Body of pancreas (tissue), 4 donors: ENCODE results near the gene ECE2. TPM values are rescaled to one million over a fixed set of nuclear protein-coding genes. Genes with fewer than 3 reads are reported as not detected.

Experiments used
- ATAC-seq: fragments of 150-250 bp; one replicate; pipeline ENCODE4 v1.9.1; 2016
- DNase-seq, 4 donors: peaks; one replicate each; pipeline ENCODE4 v3.0.0-alpha.2; 2019
- H3K27ac ChIP-seq, 4 donors: fragments of 200-600 bp; sonication (generic); 1 replicate in 3 of 4; 2 replicates in 1 of 4; pipeline versions ENCODE4 v1.5.1 to v1.6.1; 2016 to 2019; ENCODE audit warnings: mild to moderate bottlenecking in 1 of 4, mixed read lengths in 1 of 4, moderate library complexity in 1 of 4
- H3K27me3 ChIP-seq, 2 donors: fragments of 200-600 bp; sonication (generic); one replicate each; pipeline ENCODE4 v1.6.0; 2016; ENCODE audit warnings: mild to moderate bottlenecking in 1 of 2
- H3K36me3 ChIP-seq, 2 donors: fragments of 200-600 bp; sonication (generic); replicated peaks in 1 of 2; 2 replicates each; pipeline ENCODE4 v1.5.1; 2016; ENCODE audit warnings: low read depth in 2 of 2; ENCODE audit not compliant: insufficient read depth in 1 of 2
- H3K4me1 ChIP-seq: fragments of 200-600 bp; sonication (generic); one replicate; pipeline ENCODE4 v1.6.0; 2016
- H3K4me3 ChIP-seq, 2 donors: fragments of 200-600 bp; sonication (generic); 1 replicate in 1 of 2; 2 replicates in 1 of 2; pipeline ENCODE4 v1.5.1; 2016 to 2019
- H3K9me3 ChIP-seq, 3 donors: fragments of 200-600 bp; sonication (generic); 1 replicate in 2 of 3; 2 replicates in 1 of 3; pipeline ENCODE4 v1.5.1; 2016
- POLR2A ChIP-seq, 3 donors: fragments of 450-650 bp; IDR thresholded peaks; one replicate each; pipeline ENCODE4 v1.6.1; 2016; ENCODE audit warnings: antibody characterized with exemption in 3 of 3, mild to moderate bottlenecking in 2 of 3
- WGBS, 2 donors: methylation state at CpG; one replicate each; pipeline ENCODE4 v1.1.5; 2017; 5-methylcytosine and 5-hydroxymethylcytosine counted together
- intact Hi-C: fragments of 100-400 bp; cut with DNase I; formaldehyde crosslinking; loops from one replicate; pipeline ENCODE4 v1.15.1; 2023
- total RNA-seq, 2 donors: library from RNA; depleted of rRNA; stranded (reverse); fragments of >200 nt; gene quantifications; one replicate each; pipeline ENCODE4 v1.1.0, GENCODE V29; 2016
- TF ChIP-seq, protein P1 (sequence below), 7 experiments: fragments of 450-650 bp in 4 of 7; fragments of 200-600 bp in 3 of 7; sonication (generic) in 3 of 7; IDR thresholded peaks; one replicate each; pipeline ENCODE4 v1.5.1; 2016 to 2019; ENCODE audit warnings: antibody characterized with exemption in 7 of 7

The ECE2 gene
- total RNA-seq, 2 donors from 2014 or later = 11.7 to 18.8 TPM

DNA sequence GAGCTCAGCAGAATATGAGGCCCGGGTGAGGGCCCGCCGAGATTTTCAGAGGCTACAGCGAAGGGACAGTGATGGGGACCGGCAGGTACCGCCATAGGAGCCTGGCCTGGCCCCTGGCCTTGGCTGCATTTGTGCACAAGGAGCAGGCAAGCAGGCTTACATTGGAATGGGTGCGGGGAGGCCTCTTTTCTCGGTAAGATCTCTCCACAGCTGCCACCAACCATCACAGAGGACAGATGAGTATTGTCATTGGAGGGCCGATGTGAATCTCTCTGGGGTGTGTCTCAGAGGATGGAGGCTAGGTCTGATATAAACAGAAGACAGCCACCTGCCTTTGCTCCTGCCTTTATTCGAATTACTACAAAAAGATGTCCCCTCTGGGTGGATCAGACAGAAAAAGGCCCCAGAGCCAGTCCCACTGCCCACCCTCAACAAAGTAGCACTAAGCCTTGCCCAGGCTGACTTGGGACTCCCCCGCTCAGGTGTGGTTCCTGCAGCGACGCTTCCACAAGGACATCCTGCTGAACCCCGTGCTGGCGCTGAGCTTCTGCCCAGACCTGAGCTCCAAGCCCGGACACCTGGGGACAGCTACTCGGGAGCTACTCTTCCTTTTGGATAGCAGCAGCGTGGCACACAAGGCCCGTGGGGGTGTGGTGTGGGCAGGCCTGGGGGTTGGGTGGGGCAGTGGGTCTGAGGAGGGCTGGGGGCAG, 41.0 kb upstream of the ECE2 start:
- no peak overlapping the region for H3K27ac ChIP-seq
- ATAC-seq (no peak), DNase-seq (no peak)
- no peak for TF ChIP-seq POLR2A (IDR thresholded peaks at IDR 0.05)
- TF ChIP-seq, protein P1, sequence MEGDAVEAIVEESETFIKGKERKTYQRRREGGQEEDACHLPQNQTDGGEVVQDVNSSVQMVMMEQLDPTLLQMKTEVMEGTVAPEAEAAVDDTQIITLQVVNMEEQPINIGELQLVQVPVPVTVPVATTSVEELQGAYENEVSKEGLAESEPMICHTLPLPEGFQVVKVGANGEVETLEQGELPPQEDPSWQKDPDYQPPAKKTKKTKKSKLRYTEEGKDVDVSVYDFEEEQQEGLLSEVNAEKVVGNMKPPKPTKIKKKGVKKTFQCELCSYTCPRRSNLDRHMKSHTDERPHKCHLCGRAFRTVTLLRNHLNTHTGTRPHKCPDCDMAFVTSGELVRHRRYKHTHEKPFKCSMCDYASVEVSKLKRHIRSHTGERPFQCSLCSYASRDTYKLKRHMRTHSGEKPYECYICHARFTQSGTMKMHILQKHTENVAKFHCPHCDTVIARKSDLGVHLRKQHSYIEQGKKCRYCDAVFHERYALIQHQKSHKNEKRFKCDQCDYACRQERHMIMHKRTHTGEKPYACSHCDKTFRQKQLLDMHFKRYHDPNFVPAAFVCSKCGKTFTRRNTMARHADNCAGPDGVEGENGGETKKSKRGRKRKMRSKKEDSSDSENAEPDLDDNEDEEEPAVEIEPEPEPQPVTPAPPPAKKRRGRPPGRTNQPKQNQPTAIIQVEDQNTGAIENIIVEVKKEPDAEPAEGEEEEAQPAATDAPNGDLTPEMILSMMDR (IDR thresholded peaks at IDR 0.05) = no peak
- no peaks in the 10 kb centered on the region for H3K27me3 ChIP-seq
- WGBS, 2 donors = 88% methylated on average over 12 to 19 of the region's 19 CpGs
- intact Hi-C loops = no loop called here
- H3K36me3 ChIP-seq = no peaks in the 10 kb centered on the region
- no peaks in the 10 kb centered on the region for H3K9me3 ChIP-seq
- no peak overlapping the region for H3K4me3 ChIP-seq
- H3K4me1 ChIP-seq = peaks cover 13% of the 10 kb centered on the region

DNA sequence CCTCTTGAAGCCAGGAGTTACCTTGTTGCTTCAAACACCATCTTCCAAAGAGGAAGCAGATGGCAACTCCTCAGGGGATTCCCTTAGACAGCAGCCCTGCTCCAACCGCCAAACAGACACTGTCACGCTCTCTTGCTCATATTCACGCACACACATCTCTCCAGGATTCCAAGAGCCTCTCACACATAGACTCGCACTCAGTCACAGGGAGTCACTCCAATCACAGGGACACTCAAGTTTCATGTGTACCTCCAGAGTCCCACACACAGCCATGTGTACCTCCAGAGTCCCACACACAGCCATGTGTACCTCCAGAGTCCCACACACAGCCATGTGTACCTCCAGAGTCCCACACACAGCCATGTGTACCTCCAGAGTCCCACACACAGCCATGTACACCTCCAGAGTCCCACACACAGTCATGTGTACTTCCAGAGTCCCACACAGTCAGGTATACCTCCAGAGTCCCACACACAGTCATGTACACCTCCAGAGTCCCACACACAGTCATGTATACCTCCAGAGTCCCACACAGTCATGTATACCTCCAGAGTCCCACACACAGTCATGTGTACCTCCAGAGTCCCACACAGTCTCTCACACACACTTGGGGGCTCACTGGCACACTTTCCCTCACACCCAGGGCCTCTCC, 40.3 kb upstream of the ECE2 start:
- Histone ChIP-seq H3K4me1 (peaks cover 6% of the 10 kb centered on the region), H3K36me3 (no peaks in the 10 kb centered on the region), H3K9me3 (no peaks in the 10 kb centered on the region), H3K27ac (no peak overlapping the region), H3K4me3 (no peak overlapping the region), H3K27me3 (no peaks in the 10 kb centered on the region)
- intact Hi-C loops = no loop called here
- TF ChIP-seq, protein P1 (IDR thresholded peaks at IDR 0.05) = no peak
- no peak for TF ChIP-seq POLR2A (IDR thresholded peaks at IDR 0.05)
- WGBS, 2 donors = 78 to 87% methylated on average over 4 of the region's 4 CpGs
- DNase-seq (no peak), ATAC-seq (no peak)

DNA sequence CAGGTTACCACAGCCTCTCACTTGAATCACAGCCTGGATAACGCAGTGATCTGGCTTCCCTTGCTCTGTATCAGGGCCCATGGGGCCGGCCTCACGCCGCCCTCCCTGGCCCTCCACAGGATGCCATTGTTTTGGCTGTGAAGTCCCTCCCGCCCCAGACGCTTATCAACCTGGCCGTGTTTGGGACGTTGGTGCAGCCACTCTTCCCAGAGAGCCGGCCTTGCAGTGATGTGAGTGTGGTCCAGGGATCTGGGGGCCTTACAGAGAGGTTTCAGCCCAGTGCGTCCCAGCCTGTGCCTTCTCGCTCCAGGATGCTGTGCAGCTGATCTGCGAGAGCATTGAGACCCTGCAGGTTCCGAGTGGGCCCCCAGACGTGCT, 39.8 kb upstream of the ECE2 start:
- WGBS, 2 donors = 74 to 76% methylated on average over 14 of the region's 14 CpGs
- Histone ChIP-seq H3K27ac (no peak overlapping the region), H3K4me1 (peaks cover 3% of the 10 kb centered on the region), H3K4me3 (no peak overlapping the region), H3K27me3 (no peaks in the 10 kb centered on the region), H3K9me3 (no peaks in the 10 kb centered on the region), H3K36me3 (no peaks in the 10 kb centered on the region)
- ATAC-seq (no peak), DNase-seq (no peak)
- TF ChIP-seq POLR2A (IDR thresholded peaks at IDR 0.05) = no peak
- TF ChIP-seq, protein P1 (IDR thresholded peaks at IDR 0.05) = no peak
- intact Hi-C loops = no loop called here

DNA sequence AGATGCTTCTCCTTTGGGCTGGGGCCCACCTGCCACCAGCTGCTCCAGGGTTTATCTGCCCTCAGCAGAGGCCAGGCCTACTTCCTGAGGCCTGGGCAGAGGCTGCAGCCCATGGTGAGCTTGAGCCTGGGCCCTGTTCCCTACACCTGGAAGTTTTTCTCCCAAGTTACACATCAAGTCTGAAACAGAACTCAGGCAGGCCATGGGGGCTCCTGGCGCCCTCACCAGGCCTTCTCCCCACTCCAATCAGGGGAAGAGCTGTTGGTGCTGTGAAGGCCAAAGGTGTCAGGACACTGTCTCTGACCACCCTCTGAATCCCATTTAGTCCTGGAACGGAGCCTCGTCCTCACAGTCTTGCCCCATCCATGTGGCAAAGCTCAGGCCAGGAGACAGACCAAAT, 39.2 kb upstream of the ECE2 start:
- H3K36me3 ChIP-seq = no peaks in the 10 kb centered on the region
- no peak overlapping the region for H3K27ac ChIP-seq
- no peaks in the 10 kb centered on the region for H3K9me3 ChIP-seq
- DNase-seq (no peak), ATAC-seq (no peak)
- TF ChIP-seq, protein P1 (IDR thresholded peaks at IDR 0.05) = no peak
- TF ChIP-seq POLR2A (IDR thresholded peaks at IDR 0.05) = no peak
- intact Hi-C loops = no loop called here
- H3K4me1 ChIP-seq = peaks cover 8% of the 10 kb centered on the region
- H3K27me3 ChIP-seq = no peaks in the 10 kb centered on the region
- H3K4me3 ChIP-seq = no peak overlapping the region
- 82 to 86% methylated on average over 2 to 3 of the region's 3 CpGs for WGBS, 2 donors

DNA sequence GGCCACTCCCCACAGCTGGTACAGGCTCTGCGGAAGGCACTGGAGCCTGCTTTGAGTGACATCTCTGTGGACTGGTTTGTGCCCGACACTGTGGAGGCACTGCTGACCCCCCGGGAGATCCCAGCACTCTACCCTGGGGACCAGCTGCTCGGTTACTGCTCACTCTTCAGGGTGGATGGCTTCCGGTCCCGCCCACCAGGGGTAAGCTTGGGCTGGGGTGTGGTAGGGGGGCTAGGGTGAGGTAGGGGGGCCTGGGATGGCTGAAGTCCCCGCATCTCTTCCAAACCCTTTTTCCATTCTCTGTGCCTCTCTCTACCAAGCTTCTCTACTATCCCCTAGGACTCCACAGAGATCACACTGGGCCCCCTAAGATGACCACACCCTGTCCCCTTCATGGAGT, 38.6 kb upstream of the ECE2 start:
- Histone ChIP-seq H3K4me3 (no peak overlapping the region), H3K36me3 (peaks cover 0 to 2% of the 10 kb centered on the region in 2 donors), H3K27ac (no peak overlapping the region), H3K9me3 (no peaks in the 10 kb centered on the region), H3K27me3 (no peaks in the 10 kb centered on the region), H3K4me1 (peaks cover 14% of the 10 kb centered on the region)
- ATAC-seq = no peak
- 61 to 67% methylated on average over 3 to 4 of the region's 7 CpGs for WGBS, 2 donors
- TF ChIP-seq, protein P1 (IDR thresholded peaks at IDR 0.05) = no peak
- TF ChIP-seq POLR2A (IDR thresholded peaks at IDR 0.05) = no peak
- intact Hi-C loops = no loop called here
- no peak for DNase-seq
